ENCODE measurements around the gene HSPA1A.

DNA sequence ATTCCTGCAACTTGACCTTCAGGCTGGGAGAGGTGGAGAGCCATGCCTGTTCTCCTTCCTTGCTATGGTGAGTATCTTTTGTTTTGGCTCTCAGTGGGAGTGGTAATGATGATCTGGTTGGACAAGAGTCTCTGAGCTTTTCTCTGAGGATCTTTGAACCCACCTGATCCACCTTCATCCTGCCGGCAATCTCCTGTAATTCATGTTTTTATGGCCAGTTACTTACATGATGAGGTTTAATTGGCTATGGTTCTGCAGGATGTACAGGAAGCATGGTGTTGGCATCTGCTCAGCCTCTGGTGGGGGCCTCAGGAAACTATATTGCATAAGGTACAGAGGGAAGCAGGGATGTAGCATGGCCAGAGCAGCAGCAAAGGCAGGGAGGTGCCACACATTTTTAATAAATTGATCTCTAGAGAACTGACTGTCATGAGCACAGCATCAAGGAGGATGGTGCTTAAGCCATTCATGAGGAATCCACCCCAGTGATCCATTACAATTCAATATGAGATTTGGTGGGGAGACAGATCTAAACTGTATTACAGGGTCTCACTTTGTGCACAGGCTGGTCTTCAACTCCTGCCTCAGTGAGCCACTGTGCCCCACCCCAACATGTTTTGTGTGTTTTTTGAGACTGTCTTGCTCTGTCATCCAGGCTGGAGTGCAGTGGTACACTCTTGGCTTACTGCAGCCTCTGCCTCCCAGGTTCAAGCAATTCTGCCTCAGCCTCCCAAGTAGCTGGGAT, 22.2 kb downstream of the HSPA1A start:
- TF ChIP-seq CTCF (IDR thresholded peaks at IDR 0.05): no peak
- TF ChIP-seq, protein P1, sequence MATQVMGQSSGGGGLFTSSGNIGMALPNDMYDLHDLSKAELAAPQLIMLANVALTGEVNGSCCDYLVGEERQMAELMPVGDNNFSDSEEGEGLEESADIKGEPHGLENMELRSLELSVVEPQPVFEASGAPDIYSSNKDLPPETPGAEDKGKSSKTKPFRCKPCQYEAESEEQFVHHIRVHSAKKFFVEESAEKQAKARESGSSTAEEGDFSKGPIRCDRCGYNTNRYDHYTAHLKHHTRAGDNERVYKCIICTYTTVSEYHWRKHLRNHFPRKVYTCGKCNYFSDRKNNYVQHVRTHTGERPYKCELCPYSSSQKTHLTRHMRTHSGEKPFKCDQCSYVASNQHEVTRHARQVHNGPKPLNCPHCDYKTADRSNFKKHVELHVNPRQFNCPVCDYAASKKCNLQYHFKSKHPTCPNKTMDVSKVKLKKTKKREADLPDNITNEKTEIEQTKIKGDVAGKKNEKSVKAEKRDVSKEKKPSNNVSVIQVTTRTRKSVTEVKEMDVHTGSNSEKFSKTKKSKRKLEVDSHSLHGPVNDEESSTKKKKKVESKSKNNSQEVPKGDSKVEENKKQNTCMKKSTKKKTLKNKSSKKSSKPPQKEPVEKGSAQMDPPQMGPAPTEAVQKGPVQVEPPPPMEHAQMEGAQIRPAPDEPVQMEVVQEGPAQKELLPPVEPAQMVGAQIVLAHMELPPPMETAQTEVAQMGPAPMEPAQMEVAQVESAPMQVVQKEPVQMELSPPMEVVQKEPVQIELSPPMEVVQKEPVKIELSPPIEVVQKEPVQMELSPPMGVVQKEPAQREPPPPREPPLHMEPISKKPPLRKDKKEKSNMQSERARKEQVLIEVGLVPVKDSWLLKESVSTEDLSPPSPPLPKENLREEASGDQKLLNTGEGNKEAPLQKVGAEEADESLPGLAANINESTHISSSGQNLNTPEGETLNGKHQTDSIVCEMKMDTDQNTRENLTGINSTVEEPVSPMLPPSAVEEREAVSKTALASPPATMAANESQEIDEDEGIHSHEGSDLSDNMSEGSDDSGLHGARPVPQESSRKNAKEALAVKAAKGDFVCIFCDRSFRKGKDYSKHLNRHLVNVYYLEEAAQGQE (IDR thresholded peaks at IDR 0.05; ENCODE audit: insufficient read depth in 1 of 2, low read depth in 2 of 2, low read length in 1 of 2): no peak
- TF ChIP-seq POLR2AphosphoS5 (IDR thresholded peaks at IDR 0.05; ENCODE audit: low read depth, low read length): no peak
- no peak for TF ChIP-seq TCF7L2 (IDR thresholded peaks at IDR 0.05; ENCODE audit: low read depth, low read length)
- TF ChIP-seq SIN3A (IDR thresholded peaks at IDR 0.05; ENCODE audit: borderline replicate concordance, insufficient read depth, low read depth, low read length): no peak
